OCI-LY3 (cell line): Measurements from ENCODE around the gene SH2B3.

ENCODE experiments used
- CTCF ChIP-seq: fragments of 200-600, 300-600 bp; sonication (generic); IDR thresholded peaks from 2 replicates; pipeline ENCODE4 v1.5.1; 2014; ENCODE audit warnings: antibody characterized with exemption, low read length, low read depth
- EZH2phosphoT487 ChIP-seq: fragments of 200-600 bp; shearing (Covaris generic); IDR thresholded peaks from 2 replicates; pipeline ENCODE4 v1.6.1; 2018; ENCODE audit warnings: antibody characterized with exemption, mixed run types, low read depth

GRCh38 chr12:111401167-111401605 is 4.5 kb upstream of the SH2B3 start:
- no peak for TF ChIP-seq CTCF
- no peak for TF ChIP-seq EZH2phosphoT487
